ENCODE data around the gene CRYL1.

The CRYL1 gene

GRCh38 chr13:20528452-20528851 is 2.8 kb upstream of the CRYL1 start:
- no peak for DNase-seq

- peak; percentile 17 for DNase-seq
Observed at GRCh38 chr13:20526664-20527063, 1.0 kb upstream of the CRYL1 start.

GRCh38 chr13:20525144-20525600 is 485 bp downstream of the CRYL1 start:
- no peak for DNase-seq

GRCh38 chr13:20521364-20522115 is 4.1 kb downstream of the CRYL1 start:
- DNase-seq: no peak

DNA sequence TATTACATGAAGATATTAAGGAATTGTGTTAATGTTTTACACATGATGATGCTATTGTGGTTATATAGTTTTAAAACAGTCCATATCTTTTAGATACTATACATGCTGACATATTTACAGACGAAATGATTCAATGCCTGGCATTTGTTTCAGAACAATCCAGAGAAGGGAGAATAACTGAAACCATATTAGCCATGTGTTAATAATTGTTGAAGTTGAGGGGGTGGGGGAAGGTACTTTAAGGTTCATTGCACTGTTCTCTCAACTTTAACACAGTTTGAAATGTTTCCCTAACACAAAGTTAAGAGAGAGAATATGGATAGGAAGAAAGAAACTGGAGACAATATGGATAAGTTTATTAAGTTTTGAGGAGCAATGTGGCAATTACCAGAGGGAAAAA is 5.8 kb downstream of the CRYL1 start:
- peak; percentile 45 for DNase-seq

GRCh38 chr13:20518660-20519100 is 7.0 kb downstream of the CRYL1 start:
- DNase-seq: no peak

- DNase-seq: no peak
Observed at GRCh38 chr13:20514866-20515265, 10.8 kb downstream of the CRYL1 start.

DNA sequence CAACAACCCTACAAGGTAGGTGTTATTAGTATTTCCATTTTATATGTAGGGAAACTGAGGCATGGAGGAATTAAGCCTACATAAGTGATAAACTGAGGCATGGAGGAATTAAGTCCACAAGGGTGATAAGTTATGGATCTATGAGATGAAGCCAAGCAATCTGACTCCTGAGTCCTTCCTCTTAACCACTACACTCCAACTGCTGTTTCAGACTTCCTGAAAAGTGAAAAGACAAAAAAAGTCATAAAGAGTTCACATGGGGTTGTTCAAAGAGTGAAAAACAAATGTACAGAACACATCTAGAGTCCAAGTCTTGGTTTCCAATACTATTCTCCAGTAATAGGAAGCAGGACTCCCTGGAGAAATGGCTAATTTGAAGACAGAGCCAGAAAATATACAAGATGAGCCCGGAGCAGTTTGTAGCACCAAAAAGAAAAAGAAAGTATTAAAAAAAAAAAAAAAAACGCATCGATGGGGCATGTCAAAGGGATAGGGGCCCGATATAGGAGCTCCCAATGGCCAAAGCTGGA is 12.1 kb downstream of the CRYL1 start:
- no peak for DNase-seq

DNA sequence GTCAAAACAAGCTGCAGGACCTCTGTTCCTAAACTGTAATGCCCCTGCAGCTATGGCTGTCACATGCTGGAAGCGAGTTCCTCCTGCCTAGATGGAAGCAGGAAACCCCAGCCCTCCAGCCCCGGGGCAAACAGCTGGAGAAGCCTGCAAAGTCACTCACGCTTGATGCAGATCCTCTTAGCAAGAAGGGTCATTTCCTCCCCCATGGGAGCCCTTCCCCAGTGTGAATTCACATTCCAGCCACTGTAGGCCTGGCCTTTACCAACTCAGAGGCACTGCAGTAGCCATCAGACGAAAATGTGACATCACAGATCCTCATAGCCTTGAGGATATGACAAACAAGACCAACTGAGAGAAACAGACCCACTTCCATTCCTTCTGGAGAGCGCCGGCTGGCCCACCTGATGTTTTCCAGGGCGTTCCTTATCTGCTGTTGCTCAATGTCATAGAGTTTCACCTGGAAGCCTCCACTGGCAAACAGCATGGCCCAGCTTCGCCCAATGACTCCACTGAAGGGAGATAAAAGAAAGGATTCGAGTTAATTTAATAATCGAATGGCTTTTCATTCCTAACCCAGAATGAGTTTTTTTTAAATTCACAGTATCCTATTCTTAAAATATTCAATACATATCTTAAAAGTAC is 13.5 kb downstream of the CRYL1 start:
- DNase-seq: no peak

DNA sequence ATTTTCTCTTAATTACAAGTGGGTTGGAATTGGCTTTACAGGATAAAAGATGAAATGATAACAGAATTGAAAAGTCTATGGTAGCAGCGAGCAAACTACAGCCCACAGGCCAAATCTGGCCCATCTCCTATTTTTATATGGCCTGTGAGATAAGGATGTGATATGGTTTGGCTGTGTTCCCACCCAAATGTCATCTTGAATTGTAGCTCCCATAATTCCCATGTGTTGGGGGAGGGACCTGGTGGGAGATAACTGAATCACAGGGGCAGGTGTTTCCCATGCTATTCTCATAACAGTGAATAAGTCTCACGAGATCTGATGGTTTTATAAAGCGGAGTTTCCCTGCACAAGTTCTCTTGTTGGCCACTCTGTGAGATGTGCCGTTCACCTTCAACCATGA is 19.0 kb downstream of the CRYL1 start:
- DNase-seq: no peak

DNA sequence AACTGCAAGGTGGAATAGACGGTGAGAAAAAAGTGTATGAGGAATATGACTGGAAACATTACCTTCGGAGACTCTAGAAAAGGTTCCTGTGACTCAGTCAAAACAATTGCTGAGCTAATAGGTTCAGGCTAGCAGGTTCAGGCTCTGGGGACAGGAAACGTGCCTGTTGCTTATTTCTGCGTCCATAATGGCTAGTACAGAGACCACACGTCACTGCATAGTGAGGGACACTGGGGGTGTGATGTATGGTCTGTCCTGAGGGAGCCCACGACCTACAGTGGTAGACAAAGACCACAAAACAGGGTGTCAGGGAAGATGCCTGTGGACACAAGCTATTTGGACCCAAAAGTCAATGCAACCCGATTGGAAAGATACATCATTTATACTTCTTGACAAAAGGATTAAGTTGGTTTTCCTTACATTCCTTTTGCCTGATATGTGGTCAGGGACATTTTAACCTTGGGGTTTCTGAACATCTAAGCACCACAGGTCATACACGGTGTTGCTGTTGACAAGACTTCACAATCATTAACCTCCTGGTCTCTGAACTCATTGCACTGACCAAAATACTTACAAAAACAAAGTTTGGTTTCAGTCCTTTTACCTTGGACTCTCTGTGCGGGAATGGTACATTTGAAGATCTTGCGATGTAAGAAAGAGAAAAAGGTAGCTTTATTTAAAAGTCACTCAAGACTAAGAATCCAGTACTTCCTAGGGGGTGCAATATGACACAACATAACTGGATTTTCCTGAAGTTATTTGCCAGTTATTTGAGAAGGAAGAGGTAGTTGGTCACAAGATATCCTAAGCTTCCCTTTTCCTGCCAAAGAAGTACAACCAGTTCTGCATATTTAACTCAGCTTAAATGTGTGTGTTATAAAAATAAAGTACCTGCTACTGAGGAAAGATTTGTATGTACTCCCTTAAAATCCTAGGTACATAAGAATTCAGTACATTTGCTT is 20.0 kb downstream of the CRYL1 start:
- no peak for DNase-seq

DNA sequence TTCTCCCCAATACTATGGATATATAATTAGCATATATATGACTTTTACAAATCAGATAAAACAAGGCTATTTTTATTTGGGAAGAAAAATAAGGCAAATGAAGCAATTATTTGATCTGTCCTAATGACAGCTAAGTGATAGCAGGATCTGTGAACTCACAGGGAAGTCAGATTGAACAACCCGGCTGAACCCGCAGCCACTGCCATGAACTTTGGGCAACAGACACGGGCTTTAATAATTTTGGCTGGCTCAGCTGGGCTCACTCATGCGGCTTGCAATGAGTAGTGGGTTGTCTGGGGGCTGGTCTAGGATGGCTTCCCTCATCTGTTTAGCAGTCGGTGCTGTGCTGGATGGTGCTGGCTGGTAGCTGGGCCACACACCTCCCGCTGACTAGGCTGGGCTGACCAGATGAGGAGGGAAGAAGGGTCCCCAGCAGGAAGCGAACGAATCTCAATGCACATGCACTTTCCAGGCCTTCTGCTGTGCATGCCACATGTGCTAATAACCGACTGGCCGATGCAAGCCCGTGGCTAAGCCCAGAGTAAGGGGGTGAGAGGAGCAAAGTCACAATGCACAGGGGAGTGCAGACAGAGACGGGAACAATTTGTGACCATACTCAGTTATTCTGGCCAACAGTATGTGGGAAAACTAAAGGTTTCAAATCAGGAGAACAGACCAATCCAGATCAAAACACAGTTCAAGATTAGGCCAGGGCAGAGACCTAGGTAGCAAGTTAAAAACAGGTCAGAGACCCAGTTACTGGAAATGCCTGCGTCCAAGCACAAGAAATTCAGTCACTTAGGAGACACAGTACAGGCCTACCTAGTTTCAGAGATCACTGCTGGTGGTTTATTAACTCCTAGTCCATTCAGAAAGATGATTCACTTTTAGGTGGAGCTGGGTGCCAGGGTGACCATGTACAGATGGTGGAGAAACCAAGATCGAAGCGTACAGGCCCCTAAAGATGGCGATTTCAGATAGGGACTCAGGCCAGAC is 22.3 kb downstream of the CRYL1 start:
- DNase-seq: no peak

GRCh38 chr13:20501592-20501991 is 24.1 kb downstream of the CRYL1 start:
- DNase-seq: no peak

GRCh38 chr13:20501120-20501519 is 24.5 kb downstream of the CRYL1 start:
- no peak for DNase-seq

DNA sequence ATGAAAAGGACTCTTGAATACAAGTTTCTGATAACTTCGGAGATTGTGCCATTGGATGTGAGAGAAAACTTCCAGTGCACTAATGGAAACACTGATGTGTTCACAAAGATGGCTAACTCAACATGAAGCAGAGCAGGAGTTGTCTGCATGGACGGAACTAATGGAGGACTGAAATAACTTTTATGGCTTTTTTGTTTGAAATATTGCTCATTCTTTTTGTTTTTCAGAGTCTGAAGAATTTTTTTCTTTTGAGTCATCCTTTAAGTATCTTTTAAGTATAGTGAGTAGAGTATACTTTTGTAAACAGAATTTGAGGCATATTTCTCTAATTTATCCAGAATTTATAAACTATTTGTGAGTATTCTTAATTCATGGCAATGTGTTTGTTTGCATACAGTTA is 25.7 kb downstream of the CRYL1 start:
- DNase-seq: no peak

DNA sequence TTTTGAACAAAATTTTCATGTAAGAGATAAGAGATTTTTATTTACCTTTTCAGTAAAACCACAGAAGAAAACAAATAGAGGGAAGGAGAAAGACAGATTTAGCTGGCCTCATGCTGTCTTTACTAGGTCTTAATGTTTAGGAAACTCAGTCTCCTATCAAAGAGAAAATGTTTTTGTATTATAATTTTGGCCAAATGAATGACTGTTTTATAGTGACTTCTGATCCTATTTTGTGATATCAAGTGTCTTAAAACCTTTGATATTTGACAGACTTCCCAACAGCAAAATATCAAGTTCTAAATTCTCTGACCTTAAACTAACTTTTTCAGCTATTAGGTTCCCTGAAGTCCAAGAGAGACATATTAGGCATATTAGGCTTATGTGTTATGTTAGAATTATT is 27.0 kb downstream of the CRYL1 start:
- no peak for DNase-seq

DNA sequence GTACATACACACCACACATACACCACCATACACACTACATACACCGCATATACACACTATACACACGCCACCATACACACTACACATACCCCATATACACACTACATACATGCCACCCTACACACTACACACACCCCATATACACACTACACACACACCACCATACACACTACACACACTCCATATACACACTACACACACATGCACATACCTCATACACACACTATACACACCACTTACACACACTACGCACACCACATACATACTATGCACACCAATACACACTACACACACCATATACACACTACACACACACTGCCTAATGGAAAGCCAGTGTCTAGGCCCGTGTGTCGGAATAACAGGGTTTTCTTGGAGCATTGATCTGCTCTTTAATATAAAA is 27.5 kb downstream of the CRYL1 start:
- DNase-seq: no peak

- no peak for DNase-seq
Observed at GRCh38 chr13:20497006-20497775, 28.5 kb downstream of the CRYL1 start.

DNA sequence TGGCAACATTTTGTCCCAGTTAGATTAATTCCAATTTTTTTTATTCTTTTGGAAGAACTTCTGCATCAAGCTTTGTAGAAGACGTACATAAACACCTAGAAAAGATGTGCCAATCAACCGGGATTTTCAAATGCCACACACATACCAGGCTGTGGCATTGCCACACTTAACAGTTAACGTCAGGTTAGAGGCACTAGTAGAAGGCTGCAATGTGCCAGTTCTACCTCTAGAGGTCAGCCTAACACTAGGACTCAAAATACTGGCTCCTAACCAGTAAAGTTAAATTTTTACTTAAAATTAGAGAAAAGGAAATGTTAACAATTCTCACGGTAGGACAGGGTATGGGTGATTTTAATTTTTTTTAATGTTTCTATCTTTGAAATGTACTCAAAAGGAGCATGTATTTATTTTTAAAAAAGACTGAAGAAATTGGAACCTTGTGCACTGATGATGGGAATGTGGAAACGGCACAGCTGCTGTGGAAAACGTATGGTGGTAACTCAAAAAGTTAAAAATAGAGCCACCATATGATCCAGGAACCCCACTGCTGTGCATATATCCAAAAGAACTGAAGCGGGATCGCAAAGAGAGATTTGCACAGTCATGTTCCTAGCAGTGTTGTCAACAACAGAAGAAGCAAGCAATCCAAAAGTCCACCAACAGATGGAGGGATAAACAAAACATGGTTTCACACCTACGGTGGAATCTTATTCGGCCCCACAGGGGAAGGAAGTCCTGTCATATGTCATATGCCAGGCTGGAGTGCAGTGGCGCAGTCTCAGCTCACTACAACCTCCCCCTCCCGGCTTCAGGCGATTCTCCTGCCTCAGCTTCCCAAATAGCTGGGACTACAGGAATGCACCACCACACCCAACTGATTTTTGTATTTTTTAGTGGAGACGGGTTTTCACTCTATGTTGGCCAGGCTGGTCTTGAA is 30.3 kb downstream of the CRYL1 start:
- DNase-seq: peak; percentile 49

GRCh38 chr13:20494656-20495055 is 31.0 kb downstream of the CRYL1 start:
- no peak for DNase-seq
